Panc1 (cell line): ENCODE data around the gene LNX2.

Experiments used
- CTCF ChIP-seq: fragments of 450-650 bp; IDR thresholded peaks from 2 replicates; pipeline ENCODE4 v1.5.1; 2017; ENCODE audit warnings: mild to moderate bottlenecking
- REST ChIP-seq, 2 experiments: IDR thresholded peaks; 2 replicates each; pipeline ENCODE4 v1.6.1; 2011 to 2012; ENCODE audit warnings: low read depth in 2 of 2, control low read depth in 1 of 2, low read length in 1 of 2, mild to moderate bottlenecking in 1 of 2, moderate library complexity in 1 of 2; ENCODE audit not compliant: insufficient read depth in 1 of 2
- TCF7L2 ChIP-seq: IDR thresholded peaks from 2 replicates; pipeline ENCODE4 v1.6.1; 2011; ENCODE audit warnings: mild to moderate bottlenecking, low read depth, low read length, inconsistent platforms

DNA sequence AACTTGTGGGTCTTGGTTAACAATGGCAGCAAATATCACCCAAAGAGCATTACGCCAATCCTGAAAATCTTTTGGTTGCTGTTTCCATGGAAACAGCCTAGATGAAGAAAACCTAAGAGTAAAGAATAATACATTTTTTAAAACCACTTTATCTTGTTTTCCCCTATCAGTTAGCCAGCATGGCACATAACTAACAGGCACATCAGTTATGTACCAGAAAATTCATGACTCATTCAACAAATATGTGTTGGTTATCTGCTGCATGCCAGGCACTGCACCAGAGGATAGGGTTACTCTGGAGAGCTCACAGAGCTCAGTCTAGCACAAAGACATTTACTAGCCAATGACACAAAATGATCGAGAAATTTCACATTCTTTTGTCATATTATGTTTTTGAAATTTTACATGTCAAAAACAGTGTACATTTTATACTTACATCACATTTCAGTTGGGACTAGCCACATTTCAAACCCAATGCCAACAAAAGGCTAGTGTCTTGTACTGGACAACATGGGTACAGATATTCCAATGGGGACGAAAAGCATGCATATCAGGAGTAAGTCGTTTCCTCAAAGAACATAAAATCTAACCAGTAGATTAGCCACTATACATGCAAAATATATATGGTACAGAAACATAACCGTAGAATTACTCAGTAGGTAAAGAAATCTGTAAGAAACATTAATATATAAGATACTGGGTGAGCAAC, 20.3 kb downstream of the LNX2 start:
- TF ChIP-seq CTCF = no peak
- no peak for TF ChIP-seq REST (IDR thresholded peaks at IDR 0.05; ENCODE audit: insufficient read depth in 1 of 2, low read depth in 2 of 2, low read length in 1 of 2)
- no peak for TF ChIP-seq TCF7L2
